Peyer's patch (tissue), 4 donors: Measurements from ENCODE around the gene MED22.

Experiments used
- POLR2A ChIP-seq, 2 donors: fragments of 450-650 bp; IDR thresholded peaks; one replicate each; pipeline ENCODE4 v1.5.1; 2017; ENCODE audit warnings: antibody characterized with exemption in 2 of 2, mild to moderate bottlenecking in 2 of 2, moderate library complexity in 2 of 2
- TF ChIP-seq, protein P1 (sequence below), 6 experiments: fragments of 450-650 bp in 4 of 6; fragments of 200-600 bp in 2 of 6; sonication (generic) in 1 of 6; IDR thresholded peaks; one replicate each; pipeline ENCODE4 v1.5.1; 2017 to 2019; ENCODE audit warnings: antibody characterized with exemption in 6 of 6, mild to moderate bottlenecking in 3 of 6, moderate library complexity in 1 of 6

GRCh38 chr9:133344071-133344470 is 3.9 kb downstream of the MED22 start:
- TF ChIP-seq, protein P1, sequence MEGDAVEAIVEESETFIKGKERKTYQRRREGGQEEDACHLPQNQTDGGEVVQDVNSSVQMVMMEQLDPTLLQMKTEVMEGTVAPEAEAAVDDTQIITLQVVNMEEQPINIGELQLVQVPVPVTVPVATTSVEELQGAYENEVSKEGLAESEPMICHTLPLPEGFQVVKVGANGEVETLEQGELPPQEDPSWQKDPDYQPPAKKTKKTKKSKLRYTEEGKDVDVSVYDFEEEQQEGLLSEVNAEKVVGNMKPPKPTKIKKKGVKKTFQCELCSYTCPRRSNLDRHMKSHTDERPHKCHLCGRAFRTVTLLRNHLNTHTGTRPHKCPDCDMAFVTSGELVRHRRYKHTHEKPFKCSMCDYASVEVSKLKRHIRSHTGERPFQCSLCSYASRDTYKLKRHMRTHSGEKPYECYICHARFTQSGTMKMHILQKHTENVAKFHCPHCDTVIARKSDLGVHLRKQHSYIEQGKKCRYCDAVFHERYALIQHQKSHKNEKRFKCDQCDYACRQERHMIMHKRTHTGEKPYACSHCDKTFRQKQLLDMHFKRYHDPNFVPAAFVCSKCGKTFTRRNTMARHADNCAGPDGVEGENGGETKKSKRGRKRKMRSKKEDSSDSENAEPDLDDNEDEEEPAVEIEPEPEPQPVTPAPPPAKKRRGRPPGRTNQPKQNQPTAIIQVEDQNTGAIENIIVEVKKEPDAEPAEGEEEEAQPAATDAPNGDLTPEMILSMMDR (IDR thresholded peaks at IDR 0.05), result no peak
- no peak for TF ChIP-seq POLR2A (IDR thresholded peaks at IDR 0.05)
